ENCODE results near the gene ZBTB14.

The ZBTB14 gene

GRCh38 chr18:5295231-5295920, at the start of gene ZBTB14:
ZBTB14 (minus strand) TSS chr18:5295726; CDS start chr18:5293246, 2,480 bp downstream.
- DNase-seq, result peak; percentile 81

DNA sequence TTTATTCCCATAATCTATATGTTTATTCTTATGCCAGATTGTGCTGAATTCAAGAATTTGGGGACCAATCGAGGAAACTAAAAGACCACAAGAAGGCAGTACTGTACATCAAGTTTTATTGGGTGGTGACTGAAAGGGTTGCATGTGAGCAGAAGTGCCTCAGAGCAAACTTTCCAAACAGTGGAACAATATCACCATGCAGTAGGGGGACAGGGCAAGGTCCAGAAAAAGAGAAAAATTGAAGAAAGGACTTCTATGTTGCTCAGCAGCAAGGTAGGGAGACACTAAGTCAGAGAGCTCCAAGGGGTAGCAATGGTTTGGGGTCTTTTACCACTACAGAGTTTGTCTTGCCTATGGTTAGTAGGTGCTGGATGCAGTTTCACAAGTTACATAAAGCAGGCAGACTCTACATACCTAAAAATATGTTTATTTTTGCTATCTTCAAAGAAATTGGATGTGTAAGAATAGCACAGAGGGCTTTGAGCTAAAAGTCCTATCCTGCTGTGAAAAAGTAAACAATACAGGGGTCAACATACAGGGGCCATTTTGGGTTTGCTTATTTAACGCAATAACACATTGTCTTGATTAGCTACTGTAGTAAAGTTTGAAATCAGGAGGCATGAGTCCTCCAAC, 43.8 kb upstream of the ZBTB14 start:
- DNase-seq, result no peak

- no peak for DNase-seq
These were observed 39.0 kb upstream of the ZBTB14 start for GRCh38 chr18:5334456-5335075.

GRCh38 chr18:5318061-5318700, 22.7 kb upstream of the ZBTB14 start:
- DNase-seq, result no peak

DNA sequence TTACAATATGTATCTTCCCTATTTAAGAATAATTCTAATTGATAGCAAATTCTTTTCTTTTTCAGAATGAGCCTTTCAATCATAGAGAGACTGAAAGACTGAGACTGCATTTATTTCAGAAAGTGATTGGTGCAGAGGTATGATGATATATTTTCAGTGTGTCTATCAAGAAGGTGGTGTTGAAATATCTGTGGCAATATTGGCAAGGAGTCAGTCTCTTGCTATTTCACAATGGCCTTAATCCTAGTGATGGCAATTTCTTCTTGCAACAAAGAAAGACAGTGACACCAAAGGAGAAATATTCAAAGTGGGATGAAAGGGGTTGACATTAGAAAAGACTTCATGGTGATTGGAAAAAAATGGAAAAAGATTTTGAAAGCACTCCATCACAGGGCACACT, 21.7 kb upstream of the ZBTB14 start:
- DNase-seq, result no peak

GRCh38 chr18:5315838-5316237, 20.3 kb upstream of the ZBTB14 start:
- DNase-seq, result no peak

- DNase-seq, result no peak
These were observed 15.9 kb upstream of the ZBTB14 start for GRCh38 chr18:5311301-5311989.

DNA sequence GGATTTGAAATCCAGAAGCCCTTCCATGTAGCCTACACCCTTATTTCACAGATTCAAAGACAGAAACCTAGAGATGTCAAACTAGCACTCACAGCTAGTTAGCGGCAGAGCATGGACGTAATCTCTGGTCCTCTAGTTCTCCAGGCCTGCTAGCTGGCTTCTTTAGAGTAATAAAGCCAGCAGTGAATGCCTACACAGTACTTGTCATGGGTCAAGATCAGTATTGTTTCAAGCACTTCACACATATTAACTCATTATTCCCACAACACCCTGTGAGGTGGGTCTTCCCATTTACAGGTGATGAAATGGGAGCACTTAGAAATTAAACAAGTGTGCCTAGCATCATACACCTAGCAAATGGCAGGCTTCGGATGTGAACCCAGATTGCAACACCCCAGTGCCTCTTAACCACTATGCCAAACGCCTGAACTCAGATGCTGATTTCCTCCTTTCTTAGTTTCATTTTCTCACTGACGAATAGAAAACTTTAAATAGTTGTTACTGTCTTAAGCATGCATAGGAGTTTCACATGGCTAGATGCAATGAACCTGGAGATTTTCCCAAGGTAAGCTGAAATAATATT, 14.5 kb upstream of the ZBTB14 start:
- DNase-seq, result no peak

- no peak for DNase-seq
These were observed 10.3 kb upstream of the ZBTB14 start for GRCh38 chr18:5305835-5306234.

GRCh38 chr18:5304232-5304631, 8.7 kb upstream of the ZBTB14 start:
- DNase-seq, result no peak

DNA sequence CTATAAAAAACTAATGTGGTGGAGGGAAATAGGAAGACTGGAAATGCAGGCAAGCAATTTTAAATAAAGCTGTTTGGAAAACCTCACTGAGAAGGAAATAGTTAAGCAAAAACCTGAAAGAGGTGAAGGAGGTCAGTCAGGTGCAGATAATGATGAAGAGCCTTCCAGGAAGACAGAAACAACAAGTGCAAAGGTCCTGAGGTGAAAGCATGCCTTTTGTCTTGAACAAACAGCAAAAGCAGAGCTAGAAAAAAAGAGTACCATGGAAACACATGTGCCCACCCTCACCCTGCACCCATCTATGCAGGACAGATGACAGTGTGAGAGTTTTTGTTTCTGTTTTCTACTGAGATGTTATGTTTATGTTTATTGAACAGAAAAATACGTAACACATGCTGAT, 8.1 kb upstream of the ZBTB14 start:
- DNase-seq, result no peak

GRCh38 chr18:5302606-5303005, 7.1 kb upstream of the ZBTB14 start:
- no peak for DNase-seq

GRCh38 chr18:5300476-5301010, 5.0 kb upstream of the ZBTB14 start:
- DNase-seq, result no peak

GRCh38 chr18:5298156-5298852, 2.8 kb upstream of the ZBTB14 start:
- no peak for DNase-seq

GRCh38 chr18:5297597-5297996, 2.1 kb upstream of the ZBTB14 start:
- no peak for DNase-seq

DNA sequence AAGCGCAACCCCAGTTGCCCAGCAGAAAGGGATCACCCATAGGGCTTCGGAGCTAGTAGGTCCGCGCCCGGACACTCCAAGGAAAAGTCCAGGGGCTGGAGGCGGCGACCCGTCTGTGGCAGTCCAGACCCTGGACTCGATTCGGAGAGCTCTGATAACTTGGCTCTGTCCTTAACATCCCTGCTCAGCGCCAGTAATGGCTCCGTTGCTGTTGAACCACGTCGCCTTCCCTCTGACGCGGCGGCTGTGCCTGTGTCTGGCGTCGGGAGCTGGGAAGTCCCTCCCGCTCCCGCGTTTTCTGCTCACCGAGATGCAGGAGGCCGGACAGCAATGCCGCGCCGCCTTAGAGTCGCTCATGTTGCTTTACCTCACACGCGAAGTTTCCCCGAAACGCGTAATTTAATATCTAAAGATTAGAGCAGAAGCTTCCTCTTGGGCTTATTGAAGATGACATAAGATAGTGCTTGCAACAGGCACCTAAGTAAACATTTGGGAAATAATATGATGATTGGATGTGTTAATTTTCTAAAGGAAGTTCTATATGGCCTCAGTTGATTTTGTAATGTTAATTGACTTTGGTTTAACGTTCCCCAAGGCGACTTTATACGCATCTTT, 1.3 kb upstream of the ZBTB14 start:
- DNase-seq, result peak; percentile 94

DNA sequence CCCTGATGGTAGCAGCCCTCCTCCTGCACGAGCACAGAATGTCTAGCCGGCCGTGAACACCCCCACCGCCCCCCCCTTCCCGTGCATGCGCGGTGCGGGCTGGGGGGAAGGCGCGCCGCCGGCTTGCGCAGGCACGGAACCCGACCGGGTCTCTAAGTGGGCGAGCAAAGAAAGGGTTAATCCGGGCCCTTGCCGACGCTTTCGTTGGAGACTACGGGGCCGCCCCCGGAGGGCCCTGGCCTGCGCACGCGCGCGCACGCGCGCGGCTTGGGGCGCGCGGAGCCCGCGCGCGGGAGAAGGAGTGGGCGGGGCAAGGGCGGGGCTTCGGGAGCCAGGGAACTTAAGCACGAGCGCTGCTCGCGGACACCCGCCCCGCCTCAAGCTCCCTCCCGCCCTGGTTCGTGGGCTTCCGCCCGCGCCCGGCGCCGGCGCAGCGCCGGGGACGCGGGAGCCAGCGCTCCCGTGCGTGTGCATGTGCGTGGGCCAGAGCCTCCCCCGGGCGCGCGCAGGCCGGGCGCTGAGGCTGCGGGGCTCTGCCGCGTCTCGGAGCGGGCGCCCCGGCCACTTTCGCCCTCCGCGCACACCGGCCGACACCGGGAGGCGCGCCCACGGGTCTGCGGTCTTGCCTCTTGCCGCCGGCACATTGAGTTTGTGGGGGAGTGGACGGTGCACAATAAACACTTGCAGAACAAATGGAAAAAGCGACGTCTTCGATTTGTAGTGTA, 617 bp upstream of the ZBTB14 start:
- peak; percentile 98 for DNase-seq

GRCh38 chr18:5294457-5295230, 882 bp downstream of the ZBTB14 start:
- DNase-seq, result peak; percentile 80

GRCh38 chr18:5294113-5294456, 1.4 kb downstream of the ZBTB14 start:
- DNase-seq, result no peak

- no peak for DNase-seq
These were observed 7.0 kb downstream of the ZBTB14 start for GRCh38 chr18:5288517-5288935.
